VCaP (cell line): ENCODE measurements around the gene MRPL40.

Experiments used
- H3K27ac ChIP-seq: fragments of 450-650 bp; 2 replicates; pipeline ENCODE4 v1.5.1; 2017
- TF ChIP-seq, protein P1 (sequence below): fragments of 450-650 bp; conservative IDR thresholded peaks from 2 replicates; pipeline ENCODE4 v1.5.1; 2017; ENCODE audit warnings: mild to moderate bottlenecking, moderate library complexity

Gene MRPL40

DNA sequence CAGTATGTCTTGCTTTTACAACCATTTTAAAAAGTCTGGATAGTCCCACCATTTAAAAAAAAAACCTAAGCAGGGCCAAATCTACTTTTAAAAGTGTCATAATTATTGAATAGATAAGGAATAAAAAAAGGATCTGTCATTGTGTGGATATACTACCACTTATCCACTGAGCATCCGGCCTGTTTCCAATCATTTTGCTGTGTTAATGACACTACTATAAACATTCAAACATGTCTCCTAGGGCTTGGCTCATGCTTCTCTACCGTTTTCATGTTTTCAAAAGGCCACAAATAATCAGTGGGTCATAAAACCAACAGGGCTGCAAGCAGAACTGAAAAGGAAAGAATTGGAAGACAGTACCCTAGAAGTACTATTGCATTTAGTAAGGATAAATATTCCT is 27.7 kb downstream of the MRPL40 start:
- TF ChIP-seq, protein P1, sequence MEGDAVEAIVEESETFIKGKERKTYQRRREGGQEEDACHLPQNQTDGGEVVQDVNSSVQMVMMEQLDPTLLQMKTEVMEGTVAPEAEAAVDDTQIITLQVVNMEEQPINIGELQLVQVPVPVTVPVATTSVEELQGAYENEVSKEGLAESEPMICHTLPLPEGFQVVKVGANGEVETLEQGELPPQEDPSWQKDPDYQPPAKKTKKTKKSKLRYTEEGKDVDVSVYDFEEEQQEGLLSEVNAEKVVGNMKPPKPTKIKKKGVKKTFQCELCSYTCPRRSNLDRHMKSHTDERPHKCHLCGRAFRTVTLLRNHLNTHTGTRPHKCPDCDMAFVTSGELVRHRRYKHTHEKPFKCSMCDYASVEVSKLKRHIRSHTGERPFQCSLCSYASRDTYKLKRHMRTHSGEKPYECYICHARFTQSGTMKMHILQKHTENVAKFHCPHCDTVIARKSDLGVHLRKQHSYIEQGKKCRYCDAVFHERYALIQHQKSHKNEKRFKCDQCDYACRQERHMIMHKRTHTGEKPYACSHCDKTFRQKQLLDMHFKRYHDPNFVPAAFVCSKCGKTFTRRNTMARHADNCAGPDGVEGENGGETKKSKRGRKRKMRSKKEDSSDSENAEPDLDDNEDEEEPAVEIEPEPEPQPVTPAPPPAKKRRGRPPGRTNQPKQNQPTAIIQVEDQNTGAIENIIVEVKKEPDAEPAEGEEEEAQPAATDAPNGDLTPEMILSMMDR, result no peak
- H3K27ac ChIP-seq, result no peak overlapping the region

DNA sequence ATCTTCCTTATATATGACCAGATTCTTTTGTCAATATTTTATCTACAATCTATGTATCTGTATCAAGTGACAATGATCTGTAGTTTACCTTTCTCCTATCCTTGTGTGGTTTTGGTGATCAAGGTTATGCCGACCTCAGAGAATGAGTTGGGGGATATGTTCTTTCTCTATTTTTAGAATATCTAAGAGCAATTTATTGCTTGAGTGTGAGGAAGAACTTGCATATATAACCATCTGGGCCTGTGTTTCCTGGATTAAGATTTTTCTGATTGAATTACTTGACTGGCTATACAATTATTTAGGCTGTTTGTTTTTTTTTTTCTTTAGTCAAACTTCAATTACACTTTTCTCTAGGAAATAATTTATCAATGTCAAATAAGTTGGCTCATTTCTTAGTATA is 29.2 kb downstream of the MRPL40 start:
- TF ChIP-seq, protein P1, result no peak

DNA sequence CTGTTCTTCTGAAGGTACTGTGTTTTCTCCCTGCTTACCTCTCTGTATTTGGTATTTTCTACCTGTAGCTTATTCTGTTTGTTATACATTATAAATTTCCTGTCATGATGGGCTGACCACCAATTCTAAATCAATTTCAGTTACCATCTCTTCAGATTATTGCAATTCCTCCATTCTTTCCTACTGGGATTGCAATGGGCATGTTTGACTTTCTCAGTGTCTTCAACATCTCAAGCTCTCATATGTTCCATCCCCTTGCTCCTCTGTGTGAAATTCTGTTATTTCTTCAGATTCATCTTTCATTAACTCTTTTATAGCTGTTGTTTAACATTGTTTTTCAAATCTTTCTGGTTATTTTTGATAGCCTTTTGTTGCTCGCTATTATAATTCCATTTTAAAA is 30.7 kb downstream of the MRPL40 start:
- TF ChIP-seq, protein P1, result no peak
- H3K27ac ChIP-seq, result no peak overlapping the region

More for the DNA sequence above, 29.2 kb downstream of the MRPL40 start:
- H3K27ac ChIP-seq, result no peak overlapping the region

DNA sequence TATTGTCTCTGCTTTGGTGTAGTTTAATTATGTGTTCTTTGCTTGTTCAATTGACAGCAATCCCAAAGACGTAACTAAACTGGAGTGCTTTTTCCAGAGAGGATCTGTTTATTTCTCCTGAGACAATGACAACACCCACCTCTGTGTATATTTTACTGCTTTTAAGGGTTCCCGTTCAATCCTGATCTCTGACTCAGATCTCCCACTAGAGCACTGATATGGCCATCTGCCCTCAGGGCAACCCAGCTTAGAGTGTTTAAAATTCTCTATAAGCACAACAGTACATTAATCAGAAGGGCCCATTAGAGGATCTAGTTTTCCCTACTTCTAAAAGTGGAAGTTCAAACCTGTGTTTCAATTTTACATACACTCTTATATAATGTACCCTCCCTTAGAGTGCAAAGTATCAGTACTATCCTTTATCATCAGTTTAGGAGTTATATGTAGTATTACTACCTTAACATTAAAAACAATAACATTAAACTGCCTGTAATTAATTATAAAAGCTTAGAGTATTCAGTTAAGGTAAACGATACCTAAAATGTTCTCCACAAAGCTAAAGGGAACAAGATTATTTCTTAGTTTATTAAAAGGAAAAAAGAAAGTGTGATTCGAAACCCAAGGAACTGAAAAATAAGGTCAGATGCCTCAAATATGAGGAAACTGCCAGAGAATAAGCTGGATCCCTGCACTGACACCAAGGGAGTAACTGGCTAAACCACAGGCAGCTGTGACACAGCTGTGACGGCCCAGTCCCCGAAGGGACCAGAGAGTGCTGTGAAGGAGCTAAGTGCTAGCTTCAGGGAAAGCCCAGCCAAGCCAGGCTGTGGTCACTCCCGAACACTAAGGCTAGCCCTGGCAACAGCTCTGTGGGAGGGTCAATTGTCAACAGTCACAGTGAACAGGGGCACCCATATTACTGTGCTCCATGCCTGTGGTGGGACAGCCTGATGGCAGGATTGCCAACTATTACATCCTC is 31.4 kb downstream of the MRPL40 start:
- TF ChIP-seq, protein P1, result no peak
- no peak overlapping the region for H3K27ac ChIP-seq

DNA sequence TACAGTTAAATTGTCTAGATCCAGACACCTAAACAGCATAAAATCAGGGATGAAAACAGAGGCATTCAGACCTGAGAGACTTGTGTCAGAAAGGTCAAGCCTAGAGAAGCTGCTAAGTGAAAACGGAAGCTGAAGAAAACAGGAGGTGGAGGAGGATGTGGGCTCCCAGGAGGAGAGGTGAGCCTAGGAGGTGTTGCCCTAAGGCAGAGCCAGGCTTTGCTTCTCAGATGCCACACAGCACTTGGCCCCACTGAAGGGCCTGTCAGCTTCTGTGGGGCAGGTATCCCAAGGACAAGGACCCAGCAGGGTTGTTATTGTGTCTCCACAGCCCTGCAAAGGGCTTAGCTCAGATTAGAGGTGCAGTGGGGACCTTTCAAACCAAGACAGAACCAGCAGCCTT is 32.2 kb downstream of the MRPL40 start:
- no peak overlapping the region for H3K27ac ChIP-seq

DNA sequence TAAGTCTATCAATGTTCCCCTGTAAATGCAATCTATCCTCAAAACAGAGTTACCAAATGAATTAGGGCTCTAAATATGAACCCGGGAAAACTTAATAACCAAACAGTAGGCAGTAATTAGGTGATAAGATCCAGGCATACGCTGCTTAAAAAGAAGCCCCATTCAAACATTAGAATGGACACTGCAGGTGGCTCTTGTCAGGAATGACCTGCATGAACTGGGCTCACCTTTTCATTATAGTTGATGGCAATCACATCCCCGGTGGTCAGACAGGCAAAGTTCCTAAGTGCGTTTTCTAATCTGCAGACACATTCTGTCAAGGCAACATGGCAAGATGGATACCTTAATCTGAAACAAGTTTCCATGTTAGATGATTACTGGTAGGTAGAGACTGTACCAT is 32.6 kb downstream of the MRPL40 start:
- no peak overlapping the region for H3K27ac ChIP-seq
- TF ChIP-seq, protein P1, result no peak

More for the DNA sequence above, 32.2 kb downstream of the MRPL40 start:
- TF ChIP-seq, protein P1, result no peak

DNA sequence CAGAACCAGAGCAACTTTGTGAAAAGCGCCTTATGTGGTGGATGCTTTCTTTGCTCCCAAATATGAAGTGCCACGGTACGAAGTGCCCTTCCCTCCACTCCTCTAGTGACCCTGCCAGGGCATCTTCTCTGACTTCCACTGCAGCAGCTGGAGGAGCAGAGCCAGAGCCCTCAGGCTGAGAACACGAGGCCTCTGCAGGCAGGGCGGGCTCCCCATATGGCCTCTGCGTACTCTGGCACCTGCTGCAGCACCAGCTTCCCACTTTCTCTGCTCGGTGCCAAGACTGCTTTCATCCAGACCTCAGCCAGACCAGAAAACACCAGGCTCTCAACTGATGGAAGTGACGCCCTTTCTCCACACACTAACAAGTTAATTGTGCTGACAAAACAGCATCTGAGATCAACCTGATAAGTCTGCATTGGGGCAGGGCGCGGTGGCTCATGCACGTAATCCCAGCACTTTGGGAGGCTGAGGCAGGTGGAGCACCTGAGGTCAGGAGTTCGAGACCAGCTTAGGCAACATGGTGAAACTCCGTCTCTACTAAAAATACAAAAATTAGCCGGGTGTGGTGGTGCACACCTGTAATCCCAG is 33.9 kb downstream of the MRPL40 start:
- TF ChIP-seq, protein P1, result no peak
- H3K27ac ChIP-seq, result no peak overlapping the region
